ENCODE data around the gene NPS.

Gene NPS

GRCh38 chr10:127585519-127586023 is 36.5 kb downstream of the NPS start:
- Histone ChIP-seq H3K4me1 (ENCODE audit: control insufficient read depth, insufficient read depth, low read length) (no peaks in the 10 kb centered on the region), H3K27me3 (ENCODE audit: control insufficient read depth, insufficient read depth, low read length) (no peaks in the 10 kb centered on the region), H3K36me3 (ENCODE audit: control insufficient read depth, insufficient read depth, low read length) (no peaks in the 10 kb centered on the region), H3K9ac (ENCODE audit: low read length) (no peak overlapping the region), H3K27ac (ENCODE audit: low read depth, low read length) (no peak overlapping the region), H3K4me3 (ENCODE audit: low read length) (no peak overlapping the region)

- Histone ChIP-seq H3K9ac (ENCODE audit: low read length) (no peak overlapping the region), H3K27me3 (ENCODE audit: control insufficient read depth, insufficient read depth, low read length) (no peaks in the 10 kb centered on the region), H3K36me3 (ENCODE audit: control insufficient read depth, insufficient read depth, low read length) (no peaks in the 10 kb centered on the region), H3K27ac (ENCODE audit: low read depth, low read length) (no peak overlapping the region), H3K4me1 (ENCODE audit: control insufficient read depth, insufficient read depth, low read length) (no peaks in the 10 kb centered on the region), H3K4me3 (ENCODE audit: low read length) (no peak overlapping the region)
These were observed 38.7 kb downstream of the NPS start for GRCh38 chr10:127587668-127588365.

DNA sequence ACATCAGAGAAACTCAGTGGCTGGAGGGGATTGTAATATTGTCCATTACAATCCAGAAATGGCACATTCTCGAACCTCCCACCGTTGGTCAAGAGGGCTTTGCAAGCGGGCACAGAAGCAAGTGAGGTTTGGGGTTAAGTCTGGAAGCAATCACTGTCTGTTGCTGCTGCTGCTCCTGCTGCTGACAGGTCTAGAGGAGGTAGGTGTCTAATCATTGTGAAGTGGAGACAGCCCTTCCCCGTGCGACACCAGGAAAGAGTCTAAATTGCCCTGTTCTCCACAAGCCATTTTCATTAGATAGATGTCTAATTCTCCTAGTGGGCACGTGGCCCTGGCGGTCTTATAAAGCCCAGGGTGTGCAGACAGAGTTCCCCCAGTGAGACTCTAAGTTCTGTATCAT is 43.5 kb downstream of the NPS start:
- no peaks in the 10 kb centered on the region for H3K36me3 ChIP-seq (ENCODE audit: control insufficient read depth, insufficient read depth, low read length)
- H3K4me3 ChIP-seq (ENCODE audit: low read length): no peak overlapping the region
- no peaks in the 10 kb centered on the region for H3K4me1 ChIP-seq (ENCODE audit: control insufficient read depth, insufficient read depth, low read length)
- H3K27ac ChIP-seq (ENCODE audit: low read depth, low read length): no peak overlapping the region
- no peaks in the 10 kb centered on the region for H3K27me3 ChIP-seq (ENCODE audit: control insufficient read depth, insufficient read depth, low read length)
- no peak overlapping the region for H3K9ac ChIP-seq (ENCODE audit: low read length)

DNA sequence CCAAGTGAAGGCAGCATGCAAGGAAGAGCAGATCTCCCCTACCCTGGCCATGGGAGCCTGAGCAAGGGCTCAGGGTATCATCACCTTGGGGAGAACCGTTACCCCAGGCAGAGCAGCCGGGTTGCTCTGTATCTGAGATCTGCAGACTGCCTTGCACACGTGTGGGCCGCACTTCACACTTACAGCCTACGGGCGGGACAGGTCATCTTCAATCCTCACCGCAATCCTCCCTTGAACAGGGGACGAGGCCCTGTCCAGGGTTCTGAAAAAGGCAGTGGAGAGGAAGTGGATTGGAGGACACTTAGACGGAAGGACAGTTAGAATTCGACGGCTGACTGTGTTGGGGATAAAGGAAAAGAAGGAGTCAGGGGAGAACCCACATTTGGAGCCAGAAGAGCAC is 51.4 kb downstream of the NPS start:
- Histone ChIP-seq H3K36me3 (ENCODE audit: control insufficient read depth, insufficient read depth, low read length) (no peaks in the 10 kb centered on the region), H3K27me3 (ENCODE audit: control insufficient read depth, insufficient read depth, low read length) (no peaks in the 10 kb centered on the region), H3K27ac (ENCODE audit: low read depth, low read length) (no peak overlapping the region), H3K9ac (ENCODE audit: low read length) (no peak overlapping the region), H3K4me3 (ENCODE audit: low read length) (no peak overlapping the region), H3K4me1 (ENCODE audit: control insufficient read depth, insufficient read depth, low read length) (no peaks in the 10 kb centered on the region)

Measured in rectal smooth muscle tissue (tissue), 1 donor.